ENCODE measurements around the gene FBXO15. TPM values are rescaled to one million over a fixed set of nuclear protein-coding genes. Genes with fewer than 3 reads are reported as not detected.

Gene FBXO15
- total and polyA plus RNA-seq, 2 of the 13 experiments (the other 11 are each of a cell fraction or from before 2014, with no cell fraction given): 0.09 to 0.12 TPM

GRCh38 chr18:74064510-74064909, 83.1 kb downstream of the FBXO15 start:
- CTCF ChIA-PET (ENCODE audit: low intra/inter-chr PET ratio, low total read pairs): no interaction called here

More at GRCh38 chr18:74064510-74064909, 83.1 kb downstream of the FBXO15 start:
- in situ Hi-C loops (cut with HindIII; ENCODE audit: extremely low pct_ligation_motif_present, low pct_unique_long_range_greater_than_20kb) (no loop called here), intact Hi-C loops (cut with micrococcal nuclease; ENCODE audit: unreplicated experiment) (no loop called here)
- peaks cover 0 to 6% of the 10 kb centered on the region in 2 experiments; a peak in 2 of 5 replicates for H3K27me3 ChIP-seq (ENCODE audit: control insufficient read depth in 1 of 2, insufficient read depth in 2 of 2, low read length in 2 of 2)
- H3K36me3 ChIP-seq (replicated peaks in 1 of 2; ENCODE audit: control insufficient read depth in 1 of 2, insufficient read depth in 2 of 2, low read length in 2 of 2): no peaks in the 10 kb centered on the region
- no peak overlapping the region for H3K27ac ChIP-seq (ENCODE audit: extremely low read length, insufficient read depth, low read length)
- no TSS peak for BruUV-seq (replicated peaks)
- H3K4me1 ChIP-seq (ENCODE audit: insufficient read depth, low read length): no peaks in the 10 kb centered on the region
- H4K20me1 ChIP-seq (ENCODE audit: insufficient read depth, low read length): no peaks in the 10 kb centered on the region
- H3K9ac ChIP-seq (ENCODE audit: insufficient read depth, low read depth, low read length): no peak overlapping the region
- no peak for DNase-seq (ENCODE audit: low spot score)
- H2AFZ ChIP-seq (ENCODE audit: low read length): no peak overlapping the region
- no peak for FAIRE-seq
- TF ChIP-seq ZSCAN22 (CRISPR knock-in tag; IDR thresholded peaks at IDR 0.05): no peak
- TF ChIP-seq FOXP4 (CRISPR knock-in tag; IDR thresholded peaks at IDR 0.05): no peak
- no peak for TF ChIP-seq CTCF (CRISPR knock-in tag; IDR thresholded peaks at IDR 0.05)
- TF ChIP-seq KDM2A (CRISPR knock-in tag; IDR thresholded peaks at IDR 0.05; ENCODE audit: borderline replicate concordance, low read depth): no peak
- no peak for TF ChIP-seq ZNF264 (CRISPR knock-in tag; IDR thresholded peaks at IDR 0.05)
- no peak for TF ChIP-seq ZNF556 (CRISPR knock-in tag; IDR thresholded peaks at IDR 0.05; ENCODE audit: borderline replicate concordance)
- TF ChIP-seq, protein P1, sequence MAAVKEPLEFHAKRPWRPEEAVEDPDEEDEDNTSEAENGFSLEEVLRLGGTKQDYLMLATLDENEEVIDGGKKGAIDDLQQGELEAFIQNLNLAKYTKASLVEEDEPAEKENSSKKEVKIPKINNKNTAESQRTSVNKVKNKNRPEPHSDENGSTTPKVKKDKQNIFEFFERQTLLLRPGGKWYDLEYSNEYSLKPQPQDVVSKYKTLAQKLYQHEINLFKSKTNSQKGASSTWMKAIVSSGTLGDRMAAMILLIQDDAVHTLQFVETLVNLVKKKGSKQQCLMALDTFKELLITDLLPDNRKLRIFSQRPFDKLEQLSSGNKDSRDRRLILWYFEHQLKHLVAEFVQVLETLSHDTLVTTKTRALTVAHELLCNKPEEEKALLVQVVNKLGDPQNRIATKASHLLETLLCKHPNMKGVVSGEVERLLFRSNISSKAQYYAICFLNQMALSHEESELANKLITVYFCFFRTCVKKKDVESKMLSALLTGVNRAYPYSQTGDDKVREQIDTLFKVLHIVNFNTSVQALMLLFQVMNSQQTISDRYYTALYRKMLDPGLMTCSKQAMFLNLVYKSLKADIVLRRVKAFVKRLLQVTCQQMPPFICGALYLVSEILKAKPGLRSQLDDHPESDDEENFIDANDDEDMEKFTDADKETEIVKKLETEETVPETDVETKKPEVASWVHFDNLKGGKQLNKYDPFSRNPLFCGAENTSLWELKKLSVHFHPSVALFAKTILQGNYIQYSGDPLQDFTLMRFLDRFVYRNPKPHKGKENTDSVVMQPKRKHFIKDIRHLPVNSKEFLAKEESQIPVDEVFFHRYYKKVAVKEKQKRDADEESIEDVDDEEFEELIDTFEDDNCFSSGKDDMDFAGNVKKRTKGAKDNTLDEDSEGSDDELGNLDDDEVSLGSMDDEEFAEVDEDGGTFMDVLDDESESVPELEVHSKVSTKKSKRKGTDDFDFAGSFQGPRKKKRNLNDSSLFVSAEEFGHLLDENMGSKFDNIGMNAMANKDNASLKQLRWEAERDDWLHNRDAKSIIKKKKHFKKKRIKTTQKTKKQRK (IDR thresholded peaks at IDR 0.05; ENCODE audit: low read length): no peak
- no peak overlapping the region for H3K4me3 ChIP-seq (replicated peaks in 1 of 3; ENCODE audit: insufficient read depth in 1 of 3, low read depth in 2 of 3, low read length in 3 of 3)
- POLR2A ChIA-PET: no interaction called here
- 0% methylated on average over 5 of the region's 6 CpGs for WGBS (ENCODE audit: low lambda C conversion rate)
- no peak overlapping the region for H3K4me2 ChIP-seq (ENCODE audit: low read depth, low read length)
- H3K79me2 ChIP-seq (ENCODE audit: insufficient read depth, low read length): no peaks in the 10 kb centered on the region
- no peaks in the 10 kb centered on the region for H3K9me3 ChIP-seq (ENCODE audit: low read length)
- no peak for ATAC-seq
